ENCODE measurements around the gene DOCK8.

The DOCK8 gene

DNA sequence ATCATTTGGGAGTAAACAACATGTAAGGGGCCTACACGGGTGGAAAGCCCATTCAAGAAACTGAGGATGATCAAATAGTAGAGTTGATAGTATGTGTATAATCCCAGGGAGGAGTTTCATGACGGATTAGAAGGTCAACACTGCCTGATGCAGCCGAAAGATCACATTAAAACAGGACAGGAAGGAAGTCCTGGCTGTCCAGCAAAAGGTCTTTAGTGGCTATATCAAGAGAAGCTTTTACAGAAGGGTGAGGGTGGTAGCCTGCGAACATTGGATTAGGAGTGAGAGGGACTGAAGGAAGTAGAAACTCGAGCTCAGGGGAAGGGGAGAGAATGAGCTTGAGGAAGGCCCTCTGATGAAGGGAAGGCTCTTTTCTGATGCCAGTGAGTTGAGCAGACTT lies 36.0 kb downstream of the DOCK8 start:
- POLR2A ChIA-PET: no interaction called here
- DNase-seq (ENCODE audit: extremely low spot score): no peak
- TF ChIP-seq, protein P1, sequence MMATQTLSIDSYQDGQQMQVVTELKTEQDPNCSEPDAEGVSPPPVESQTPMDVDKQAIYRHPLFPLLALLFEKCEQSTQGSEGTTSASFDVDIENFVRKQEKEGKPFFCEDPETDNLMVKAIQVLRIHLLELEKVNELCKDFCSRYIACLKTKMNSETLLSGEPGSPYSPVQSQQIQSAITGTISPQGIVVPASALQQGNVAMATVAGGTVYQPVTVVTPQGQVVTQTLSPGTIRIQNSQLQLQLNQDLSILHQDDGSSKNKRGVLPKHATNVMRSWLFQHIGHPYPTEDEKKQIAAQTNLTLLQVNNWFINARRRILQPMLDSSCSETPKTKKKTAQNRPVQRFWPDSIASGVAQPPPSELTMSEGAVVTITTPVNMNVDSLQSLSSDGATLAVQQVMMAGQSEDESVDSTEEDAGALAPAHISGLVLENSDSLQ (IDR thresholded peaks at IDR 0.05): no peak
- TF ChIP-seq NFRKB (IDR thresholded peaks at IDR 0.05) (no peak), BHLHE40 (IDR thresholded peaks at IDR 0.05; ENCODE audit: borderline replicate concordance) (no peak), SUZ12 (IDR thresholded peaks at IDR 0.05) (no peak), SP1 (IDR thresholded peaks at IDR 0.05) (no peak), ZNF384 (IDR thresholded peaks at IDR 0.05) (no peak), FOXA1 (IDR thresholded peaks at IDR 0.05) (no peak), FOXK2 (IDR thresholded peaks at IDR 0.05) (no peak), CTBP1 (IDR thresholded peaks at IDR 0.05; ENCODE audit: borderline replicate concordance) (no peak), TARDBP (IDR thresholded peaks at IDR 0.05) (no peak), L3MBTL2 (conservative IDR thresholded peaks at IDR 0.05) (no peak), HDGF (IDR thresholded peaks at IDR 0.05; ENCODE audit: borderline replicate concordance) (no peak), ELF4 (IDR thresholded peaks at IDR 0.05) (no peak), LEF1 (IDR thresholded peaks at IDR 0.05; ENCODE audit: borderline replicate concordance) (no peak), FOXM1 (IDR thresholded peaks at IDR 0.05; ENCODE audit: borderline replicate concordance) (no peak), ARNT (IDR thresholded peaks at IDR 0.05) (no peak)
- CTCF ChIA-PET: no interaction called here

DNA sequence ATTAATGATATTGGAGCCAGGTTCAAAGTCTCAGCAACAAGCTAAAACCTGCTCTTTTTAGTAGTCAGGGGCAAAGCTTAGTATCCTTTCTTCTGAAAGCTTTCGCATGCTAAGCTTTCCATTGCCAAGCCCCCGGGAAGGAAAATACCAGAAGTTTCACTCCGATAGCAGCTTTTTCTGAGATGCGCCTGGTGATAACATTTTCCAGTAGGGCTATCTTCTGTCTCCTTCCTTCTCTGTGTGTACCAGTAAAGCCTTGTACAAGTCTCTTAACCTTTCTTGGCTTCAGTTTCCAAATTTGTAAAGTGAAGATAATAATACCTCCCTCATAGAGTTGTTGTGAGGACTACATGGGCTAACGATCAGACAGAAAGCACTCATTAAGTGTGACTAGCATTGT lies 36.7 kb downstream of the DOCK8 start:
- POLR2A ChIA-PET: no interaction called here
- no peak for DNase-seq (ENCODE audit: extremely low spot score)
- TF ChIP-seq BHLHE40 (IDR thresholded peaks at IDR 0.05; ENCODE audit: borderline replicate concordance): no peak
- TF ChIP-seq FOXK2 (IDR thresholded peaks at IDR 0.05): no peak
- no peak for TF ChIP-seq NFRKB (IDR thresholded peaks at IDR 0.05)
- TF ChIP-seq, protein P1 (IDR thresholded peaks at IDR 0.05): no peak
- TF ChIP-seq FOXM1 (IDR thresholded peaks at IDR 0.05; ENCODE audit: borderline replicate concordance): no peak
- TF ChIP-seq SP1 (IDR thresholded peaks at IDR 0.05): no peak
- TF ChIP-seq LEF1 (IDR thresholded peaks at IDR 0.05; ENCODE audit: borderline replicate concordance): no peak
- no peak for TF ChIP-seq ARNT (IDR thresholded peaks at IDR 0.05)
- TF ChIP-seq ZNF384 (IDR thresholded peaks at IDR 0.05): no peak
- no peak for TF ChIP-seq CTBP1 (IDR thresholded peaks at IDR 0.05; ENCODE audit: borderline replicate concordance)
- no peak for TF ChIP-seq L3MBTL2 (conservative IDR thresholded peaks at IDR 0.05)
- TF ChIP-seq FOXA1 (IDR thresholded peaks at IDR 0.05): no peak
- TF ChIP-seq HDGF (IDR thresholded peaks at IDR 0.05; ENCODE audit: borderline replicate concordance): no peak
- TF ChIP-seq ELF4 (IDR thresholded peaks at IDR 0.05): no peak
- no peak for TF ChIP-seq SUZ12 (IDR thresholded peaks at IDR 0.05)
- no peak for TF ChIP-seq TARDBP (IDR thresholded peaks at IDR 0.05)
- CTCF ChIA-PET: no interaction called here

DNA sequence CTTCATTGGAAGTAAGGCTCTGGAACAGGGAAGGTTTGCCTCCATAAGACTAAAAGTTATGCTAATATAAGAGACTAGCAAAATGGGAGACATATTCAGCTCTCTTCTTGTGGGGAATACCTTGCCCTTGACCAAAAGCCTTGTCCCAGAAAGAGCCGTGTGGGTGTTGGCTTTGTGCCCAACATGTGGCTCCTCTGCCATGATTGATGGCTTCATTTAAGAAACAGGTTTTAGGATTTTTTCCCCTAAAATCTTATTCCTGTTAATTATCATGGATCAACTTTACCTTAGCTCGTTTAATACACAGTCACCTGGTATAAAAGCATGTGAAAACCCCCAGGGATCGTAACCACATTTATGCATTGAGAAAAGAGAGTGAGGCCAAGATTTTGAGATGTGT lies 38.9 kb downstream of the DOCK8 start:
- TF ChIP-seq ARNT (IDR thresholded peaks at IDR 0.05) (no peak), SP1 (IDR thresholded peaks at IDR 0.05) (no peak), TARDBP (IDR thresholded peaks at IDR 0.05) (no peak), LEF1 (IDR thresholded peaks at IDR 0.05; ENCODE audit: borderline replicate concordance) (no peak), NFRKB (IDR thresholded peaks at IDR 0.05) (no peak), CTBP1 (IDR thresholded peaks at IDR 0.05; ENCODE audit: borderline replicate concordance) (no peak), ZNF384 (IDR thresholded peaks at IDR 0.05) (no peak), FOXM1 (IDR thresholded peaks at IDR 0.05; ENCODE audit: borderline replicate concordance) (no peak), HDGF (IDR thresholded peaks at IDR 0.05; ENCODE audit: borderline replicate concordance) (no peak), FOXA1 (IDR thresholded peaks at IDR 0.05) (no peak), ELF4 (IDR thresholded peaks at IDR 0.05) (no peak)
- TF ChIP-seq, protein P1 (IDR thresholded peaks at IDR 0.05): no peak
- POLR2A ChIA-PET: no interaction called here

DNA sequence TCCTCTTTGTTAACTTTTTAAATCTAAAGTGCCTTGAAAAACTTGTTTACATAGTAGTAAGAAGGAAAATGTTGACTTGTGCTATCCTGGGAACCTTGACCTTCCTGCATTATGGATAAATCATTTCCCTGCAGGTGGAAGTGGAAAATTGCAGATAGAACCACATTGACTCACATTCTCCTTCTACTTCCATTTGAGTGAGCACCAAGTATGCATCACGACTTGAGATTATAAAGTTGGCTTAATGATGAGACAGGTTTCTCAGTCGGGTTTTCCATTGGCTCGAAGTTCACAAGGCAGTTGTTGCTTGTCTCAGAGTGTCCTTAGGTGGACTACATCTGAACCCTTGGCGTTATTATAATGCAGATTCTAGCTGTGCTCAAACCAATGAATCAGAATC lies 39.9 kb downstream of the DOCK8 start:
- no peak for TF ChIP-seq TARDBP (IDR thresholded peaks at IDR 0.05)
- ChIA-PET CTCF (no interaction called here), POLR2A (no interaction called here)
- DNase-seq (ENCODE audit: extremely low spot score): no peak

More for the DNA sequence above, 38.9 kb downstream of the DOCK8 start:
- DNase-seq (ENCODE audit: extremely low spot score): no peak
- CTCF ChIA-PET: no interaction called here

DNA sequence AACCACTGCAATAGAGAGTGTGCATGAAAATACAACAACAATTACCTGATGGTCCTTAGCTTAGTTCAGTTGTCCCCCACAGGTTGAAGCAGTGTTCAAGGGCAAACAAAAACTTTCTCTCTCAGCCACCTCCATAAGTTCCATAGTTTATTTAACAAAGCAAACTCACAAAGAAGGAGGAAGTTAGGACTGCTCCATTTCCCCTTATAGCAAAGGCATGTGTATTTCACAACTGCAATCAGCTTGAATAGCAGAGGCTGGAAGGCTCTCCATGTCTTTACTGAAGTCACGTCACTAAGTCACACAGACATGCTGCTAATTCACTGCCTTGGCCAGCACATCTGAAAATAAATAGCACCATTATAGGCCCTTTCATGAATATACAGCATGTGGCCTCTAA lies 43.3 kb downstream of the DOCK8 start:
- ChIA-PET CTCF (interaction anchor here (0.6 to 0.8 kb wide), 2 partner anchors 17 to 1511 kb away, joined by 3 read pairs; no protein-coding TSS in a partner anchor), POLR2A (no interaction called here)
- TF ChIP-seq FOXM1 (IDR thresholded peaks at IDR 0.05; ENCODE audit: borderline replicate concordance): no peak
- no peak for TF ChIP-seq CTBP1 (IDR thresholded peaks at IDR 0.05; ENCODE audit: borderline replicate concordance)
- TF ChIP-seq ELF4 (IDR thresholded peaks at IDR 0.05): no peak
- TF ChIP-seq SP1 (IDR thresholded peaks at IDR 0.05): no peak
- no peak for TF ChIP-seq FOXA1 (IDR thresholded peaks at IDR 0.05)
- no peak for TF ChIP-seq FOXK2 (IDR thresholded peaks at IDR 0.05)
- TF ChIP-seq ARNT (IDR thresholded peaks at IDR 0.05): no peak
- TF ChIP-seq TARDBP (IDR thresholded peaks at IDR 0.05): no peak
- TF ChIP-seq NFRKB (IDR thresholded peaks at IDR 0.05): no peak
- TF ChIP-seq, protein P1 (IDR thresholded peaks at IDR 0.05): no peak
- TF ChIP-seq BHLHE40 (IDR thresholded peaks at IDR 0.05; ENCODE audit: borderline replicate concordance): no peak
- TF ChIP-seq L3MBTL2 (conservative IDR thresholded peaks at IDR 0.05): no peak
- no peak for TF ChIP-seq SUZ12 (IDR thresholded peaks at IDR 0.05)
- no peak for TF ChIP-seq LEF1 (IDR thresholded peaks at IDR 0.05; ENCODE audit: borderline replicate concordance)
- TF ChIP-seq HDGF (IDR thresholded peaks at IDR 0.05; ENCODE audit: borderline replicate concordance): no peak
- no peak for TF ChIP-seq ZNF384 (IDR thresholded peaks at IDR 0.05)

More for the DNA sequence above, 43.3 kb downstream of the DOCK8 start:
- DNase-seq (ENCODE audit: extremely low spot score): no peak
